IPS DF 6.9 (cell line): ENCODE data around the gene POLE3.
A peak's percentile ranks its signal among the peaks of the same experiment; 100 is the strongest.

Source experiments
- DNase-seq: peaks from one replicate; pipeline ENCODE4 v3.0.0-alpha.2; 2013; ENCODE audit warnings: low read depth, low spot score
- H3K27ac ChIP-seq: one replicate; pipeline ENCODE4 v1.5.1; 2013; ENCODE audit warnings: low read length, control low read depth
- H3K27me3 ChIP-seq: 2 replicates; pipeline ENCODE4 v1.6.1; 2013; ENCODE audit warnings: mild to moderate bottlenecking, low read length; ENCODE audit not compliant: control insufficient read depth, insufficient read depth
- H3K36me3 ChIP-seq: 2 replicates; pipeline ENCODE4 v1.6.1; 2013; ENCODE audit warnings: low read length; ENCODE audit not compliant: control insufficient read depth, insufficient read depth
- H3K4me1 ChIP-seq: 2 replicates; pipeline ENCODE4 v1.6.1; 2013; ENCODE audit warnings: low read length; ENCODE audit not compliant: control insufficient read depth, insufficient read depth
- H3K4me3 ChIP-seq: 2 replicates; pipeline ENCODE4 v1.5.1; 2013; ENCODE audit warnings: mild to moderate bottlenecking, low read length
- H3K9me3 ChIP-seq: 2 replicates; pipeline ENCODE4 v1.6.1; 2013; ENCODE audit warnings: low read length, inconsistent platforms; ENCODE audit not compliant: control insufficient read depth, insufficient read depth
- WGBS: extraction: QIAGEN DNeasy Blood & Tissue Kit; methylation state at CpG from one replicate; pipeline ENCODE4 v1.1.7; 2013; ENCODE audit warnings: mixed read lengths, missing lambda C conversion rate; ENCODE audit not compliant: insufficient read length, insufficient coverage; 5-methylcytosine and 5-hydroxymethylcytosine counted together

POLE3 gene

DNA sequence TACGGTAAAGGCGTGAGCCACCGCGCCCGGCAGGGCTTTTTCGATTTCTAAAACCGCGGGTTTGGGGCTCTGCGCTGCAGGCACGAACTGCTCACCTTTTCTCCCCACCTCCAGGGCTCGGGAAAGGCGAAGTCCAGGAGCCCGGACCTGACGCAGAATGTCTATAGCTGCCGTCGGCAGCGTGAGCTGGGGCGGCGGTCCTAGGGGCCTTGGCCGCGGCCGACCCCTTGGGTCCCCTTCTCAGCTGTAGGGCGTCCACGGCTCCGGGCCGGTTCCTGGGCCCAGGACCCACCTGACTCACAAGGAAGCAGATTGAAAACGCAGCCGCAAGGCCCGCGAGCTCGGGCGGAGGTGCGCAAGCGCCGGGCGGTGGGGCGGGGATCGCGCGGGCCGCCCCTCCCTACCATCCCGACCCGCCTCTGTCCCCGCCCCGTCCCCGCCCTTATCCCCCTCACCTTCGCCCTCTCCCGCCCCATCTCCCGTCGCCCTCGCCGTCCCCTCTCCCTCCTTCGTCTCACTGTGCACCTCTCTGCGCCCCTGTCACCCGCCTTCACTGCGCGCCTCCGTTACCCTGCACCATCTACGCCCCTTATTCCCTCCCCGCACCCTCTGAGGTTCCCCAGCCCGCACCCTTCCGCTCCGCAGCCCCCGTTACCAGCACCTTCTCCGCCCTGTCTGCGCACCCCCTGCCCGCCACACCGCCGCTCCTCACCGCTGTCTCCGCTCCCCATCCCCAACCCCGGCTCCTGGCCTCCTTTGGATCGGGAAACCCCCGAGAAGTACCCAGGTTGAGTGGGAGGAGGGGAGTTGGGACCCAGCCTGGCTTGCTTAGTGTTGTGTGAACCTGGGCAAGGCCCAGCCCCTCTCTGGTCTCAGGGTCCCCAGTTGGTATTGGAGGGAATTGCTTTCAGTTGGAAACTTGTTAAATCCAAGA is 33.6 kb downstream of the POLE3 start, which contains the start of gene HDHD3:
Gene HDHD3 (minus strand): TSS at position 353 of the 934 bp plus-strand sequence. CDS start 2,632 bp downstream, outside the sequence.
- whole genome bisulfite sequencing, result no CpG with 5 or more reads among the region's 74 CpGs
- H3K4me1 ChIP-seq, result no peaks in the 10 kb centered on the region; the same call in 1 of the 2 replicates
- H3K4me3 ChIP-seq, result peak within 1 kb of the TSS; percentile 64
- no peak within 1 kb of the TSS for H3K27ac ChIP-seq
- peaks cover 9% of the 10 kb centered on the region for H3K36me3 ChIP-seq
- H3K27me3 ChIP-seq, result no peaks in the 10 kb centered on the region
- H3K9me3 ChIP-seq, result no peaks in the 10 kb centered on the region
- peak; percentile 41 for DNase-seq

DNA sequence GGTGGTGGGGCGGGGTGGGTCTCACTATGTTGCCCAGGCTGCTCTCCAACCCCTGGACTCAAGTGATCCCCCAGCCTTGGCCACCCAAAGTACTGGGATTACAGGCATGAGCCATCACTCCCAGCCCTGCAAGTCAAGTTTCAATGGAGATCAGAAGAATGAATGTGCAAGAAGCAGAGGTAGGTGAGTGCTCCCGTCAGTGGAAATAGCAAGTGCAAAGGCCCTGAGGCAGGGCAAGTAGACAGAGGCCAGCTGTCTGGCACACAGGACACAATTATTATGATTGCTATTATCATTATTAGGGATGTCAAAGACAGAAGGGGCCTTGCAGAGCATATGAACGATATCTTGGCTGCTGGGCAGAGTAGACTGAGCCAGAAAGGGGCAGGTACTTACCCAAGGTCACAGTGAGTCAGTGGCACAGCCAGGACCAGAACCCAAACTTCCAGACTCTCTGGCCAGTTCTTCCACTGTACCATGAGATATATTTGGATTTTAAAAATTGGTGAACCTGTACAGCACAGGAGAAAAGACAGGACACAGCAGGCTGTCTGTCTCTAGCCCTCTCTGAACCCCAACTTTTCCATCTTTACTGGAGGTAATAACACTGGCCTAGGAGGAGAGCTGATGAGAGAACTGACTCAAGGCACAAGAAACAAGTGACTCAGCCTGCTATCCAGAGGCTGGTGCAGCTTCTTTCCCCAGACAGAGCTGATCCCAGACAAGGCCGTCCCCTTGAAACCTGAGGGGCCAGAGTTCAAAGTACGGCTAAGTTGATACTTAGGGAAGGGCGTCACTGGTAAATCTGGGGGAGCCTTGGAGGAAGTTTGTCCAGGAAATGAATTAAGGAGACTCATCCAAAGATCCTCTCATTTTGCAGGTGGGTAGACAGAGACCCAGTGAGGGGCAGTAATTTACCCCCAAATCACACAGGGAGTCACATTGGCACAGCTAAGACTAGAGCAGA is 35.1 kb downstream of the POLE3 start:
- no CpG with 5 or more reads among the region's 6 CpGs for WGBS

DNA sequence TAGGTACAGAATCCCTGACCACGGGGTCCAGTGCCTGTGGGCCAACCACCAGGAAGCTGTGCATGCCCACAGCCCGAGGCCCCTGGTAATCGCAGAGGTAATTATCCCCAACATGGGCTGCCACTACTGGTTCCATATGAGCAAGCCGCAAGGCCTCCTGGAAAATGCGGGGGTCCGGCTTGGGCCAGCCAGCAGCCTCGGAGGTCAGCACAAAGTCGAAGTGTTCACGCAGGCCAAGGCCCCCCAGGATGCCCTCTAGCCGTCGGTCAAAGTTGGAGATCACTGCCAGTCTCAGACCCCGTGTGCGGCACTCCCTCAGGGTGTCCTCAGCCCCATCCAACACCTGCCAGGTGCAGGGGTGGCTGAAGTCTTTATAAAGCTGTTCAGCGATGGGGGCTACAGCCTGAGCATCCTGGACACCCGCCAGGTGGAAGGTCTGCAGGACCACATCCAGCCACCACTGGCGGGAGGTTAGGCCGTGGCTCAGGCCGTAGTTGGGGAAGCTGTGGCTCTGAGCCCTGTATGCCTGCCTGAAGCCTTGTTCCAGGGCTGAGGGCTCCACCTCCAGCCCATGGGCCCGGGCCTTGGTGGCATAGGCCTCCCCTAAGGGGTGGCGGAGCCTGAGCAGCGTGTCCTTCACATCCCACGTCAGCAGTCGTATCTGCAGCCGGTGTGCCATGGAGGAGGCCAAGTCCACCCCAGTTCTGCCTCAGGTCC is 36.6 kb downstream of the POLE3 start:
- no peaks in the 10 kb centered on the region for H3K27me3 ChIP-seq
- no peaks in the 10 kb centered on the region for H3K4me1 ChIP-seq
- no peak for DNase-seq
- peaks cover 9% of the 10 kb centered on the region for H3K36me3 ChIP-seq
- H3K4me3 ChIP-seq, result no peak overlapping the region
- WGBS, result no CpG with 5 or more reads among the region's 24 CpGs
- no peaks in the 10 kb centered on the region for H3K9me3 ChIP-seq
- H3K27ac ChIP-seq, result no peak overlapping the region

More for the DNA sequence above, 35.1 kb downstream of the POLE3 start:
- no peaks in the 10 kb centered on the region for H3K9me3 ChIP-seq
- no peak overlapping the region for H3K4me3 ChIP-seq
- no peaks in the 10 kb centered on the region for H3K27me3 ChIP-seq
- H3K36me3 ChIP-seq, result peaks cover 9% of the 10 kb centered on the region
- H3K4me1 ChIP-seq, result no peaks in the 10 kb centered on the region
- no peak overlapping the region for H3K27ac ChIP-seq
- no peak for DNase-seq

DNA sequence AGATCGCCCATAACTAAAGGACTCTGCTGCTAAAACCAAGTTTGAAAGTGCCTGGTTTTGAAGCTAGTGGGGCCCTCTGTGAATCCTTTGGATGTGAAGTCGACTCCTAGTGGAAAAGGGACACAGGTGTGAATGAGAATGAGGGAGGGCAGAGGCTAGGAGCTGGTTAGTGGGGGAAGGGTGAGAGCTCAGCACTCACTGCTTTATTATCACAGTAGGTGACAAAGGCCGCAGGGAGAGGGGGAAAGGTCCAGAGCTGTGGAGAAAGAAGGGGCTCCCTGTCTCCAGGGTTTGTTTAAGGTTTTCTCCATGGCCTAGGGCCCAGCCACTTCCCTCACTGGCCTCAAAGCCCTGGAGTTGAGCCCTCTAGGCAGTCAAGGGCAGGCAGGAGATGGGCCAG is 37.2 kb downstream of the POLE3 start:
- Histone ChIP-seq H3K27ac (no peak overlapping the region), H3K27me3 (no peaks in the 10 kb centered on the region), H3K36me3 (peaks cover 9% of the 10 kb centered on the region), H3K4me1 (no peaks in the 10 kb centered on the region), H3K4me3 (no peak overlapping the region), H3K9me3 (no peaks in the 10 kb centered on the region)
- no CpG with 5 or more reads among the region's 3 CpGs for WGBS
- no peak for DNase-seq

GRCh38 chr9:113372059-113372458 is 38.4 kb downstream of the POLE3 start:
- DNase-seq, result no peak
- WGBS, result no CpG with 5 or more reads among the region's 5 CpGs
- H3K27ac ChIP-seq, result no peak overlapping the region
- peaks cover 9% of the 10 kb centered on the region for H3K36me3 ChIP-seq
- H3K9me3 ChIP-seq, result no peaks in the 10 kb centered on the region
- no peaks in the 10 kb centered on the region for H3K27me3 ChIP-seq
- H3K4me3 ChIP-seq, result no peak overlapping the region
- H3K4me1 ChIP-seq, result no peaks in the 10 kb centered on the region

GRCh38 chr9:113370806-113371325 is 39.6 kb downstream of the POLE3 start:
- WGBS, result no CpG with 5 or more reads among the region's 8 CpGs
- peaks cover 9% of the 10 kb centered on the region for H3K36me3 ChIP-seq
- no peaks in the 10 kb centered on the region for H3K9me3 ChIP-seq
- H3K27ac ChIP-seq, result no peak overlapping the region
- no peaks in the 10 kb centered on the region for H3K4me1 ChIP-seq
- DNase-seq, result no peak
- no peaks in the 10 kb centered on the region for H3K27me3 ChIP-seq
- no peak overlapping the region for H3K4me3 ChIP-seq

DNA sequence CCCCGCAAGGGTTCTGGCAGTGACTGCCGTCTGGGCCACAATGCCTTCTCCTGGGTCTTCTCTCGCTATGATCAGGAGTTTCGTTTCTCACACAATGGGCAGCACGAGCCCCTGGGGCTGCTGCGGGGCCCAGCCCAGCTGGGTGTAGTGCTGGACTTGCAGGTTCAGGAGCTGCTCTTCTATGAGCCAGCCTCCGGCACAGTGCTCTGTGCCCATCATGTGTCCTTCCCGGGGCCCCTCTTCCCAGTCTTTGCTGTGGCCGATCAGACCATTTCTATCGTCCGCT is 40.7 kb downstream of the POLE3 start:
- Histone ChIP-seq H3K27ac (no peak overlapping the region), H3K4me3 (no peak overlapping the region), H3K9me3 (no peaks in the 10 kb centered on the region), H3K36me3 (peaks cover 9% of the 10 kb centered on the region), H3K27me3 (no peaks in the 10 kb centered on the region), H3K4me1 (no peaks in the 10 kb centered on the region)
- DNase-seq, result no peak
- WGBS, result no CpG with 5 or more reads among the region's 11 CpGs

DNA sequence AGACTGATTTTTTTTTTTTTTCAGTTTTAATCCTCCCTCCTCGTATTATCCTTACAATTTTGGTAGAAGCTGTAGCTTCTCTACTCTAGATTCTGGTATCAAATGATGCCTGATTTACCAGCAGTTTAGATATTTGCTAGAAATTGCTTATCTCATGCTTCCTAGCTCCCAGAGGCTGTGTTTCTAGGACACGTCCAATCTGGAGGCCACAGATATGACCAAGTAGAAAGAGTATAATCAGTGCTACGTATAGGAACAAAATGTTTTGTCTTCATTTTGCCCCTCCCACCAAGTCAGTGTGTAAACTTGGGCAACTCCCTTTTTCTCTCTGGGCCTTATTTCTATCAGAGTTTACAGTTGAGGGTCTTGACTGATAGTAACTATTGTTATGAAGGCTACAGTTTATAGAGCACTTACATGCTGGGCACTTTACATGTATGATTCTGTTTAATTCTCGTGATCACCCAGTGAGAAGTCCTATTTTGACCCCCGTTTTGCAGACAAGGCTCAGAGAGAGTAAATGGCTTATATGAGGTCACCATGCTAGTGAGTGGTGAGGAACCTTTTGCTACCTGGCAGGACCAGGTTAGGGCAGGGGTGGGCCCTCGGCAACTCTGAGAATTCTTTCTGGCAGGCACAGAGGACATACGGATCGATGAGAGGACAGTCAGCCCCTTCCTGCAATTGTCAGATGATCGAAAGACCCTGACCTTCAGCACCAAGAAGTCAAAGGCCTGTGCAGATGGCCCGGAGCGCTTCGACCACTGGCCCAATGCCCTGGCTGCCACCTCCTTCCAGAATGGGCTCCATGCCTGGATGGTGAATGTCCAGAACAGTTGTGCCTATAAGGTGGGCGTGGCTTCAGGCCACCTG is 41.3 kb downstream of the POLE3 start:
- Histone ChIP-seq H3K9me3 (no peaks in the 10 kb centered on the region), H3K27ac (no peak overlapping the region), H3K27me3 (no peaks in the 10 kb centered on the region), H3K4me3 (no peak overlapping the region), H3K36me3 (peaks cover 7% of the 10 kb centered on the region), H3K4me1 (no peaks in the 10 kb centered on the region)
- no CpG with 5 or more reads among the region's 13 CpGs for WGBS
- no peak for DNase-seq

- H3K9me3 ChIP-seq, result no peaks in the 10 kb centered on the region
- DNase-seq, result no peak
- no CpG with 5 or more reads among the region's 5 CpGs for WGBS
- no peaks in the 10 kb centered on the region for H3K27me3 ChIP-seq
- no peak overlapping the region for H3K27ac ChIP-seq
- no peaks in the 10 kb centered on the region for H3K4me1 ChIP-seq
- no peak overlapping the region for H3K4me3 ChIP-seq
- no peaks in the 10 kb centered on the region for H3K36me3 ChIP-seq
These were observed 42.0 kb downstream of the POLE3 start for GRCh38 chr9:113368348-113368981.
